Adipose tissue (tissue), 3 donors: ENCODE measurements around the gene MAPK7. TPM values are rescaled to one million over a fixed set of nuclear protein-coding genes. Genes with fewer than 3 reads are reported as not detected.

Experiments
- H3K27ac ChIP-seq: one replicate; pipeline ENCODE4 v1.5.1; 2013; ENCODE audit warnings: low read depth, low read length
- WGBS, 3 donors: extraction: QIAGEN DNeasy Blood & Tissue Kit; methylation state at CpG; one replicate each; pipeline ENCODE4 v1.1.7; 2013; 5-methylcytosine and 5-hydroxymethylcytosine counted together
- polyA plus RNA-seq, 3 donors: library from polyadenylated mRNA; stranded (reverse); fragments of 200-250 nt; gene quantifications; one replicate each; pipeline ENCODE4 v1.2.3, GENCODE V29; 2013
- donor health status: healthy with polysubstance abuse.
- donor health status: Bipolar disorder and iron deficiency.
- donor health status: healthy.

Gene MAPK7
- polyA plus RNA-seq, 3 donors = 4.7 to 21.5 (median 12.9) TPM

DNA sequence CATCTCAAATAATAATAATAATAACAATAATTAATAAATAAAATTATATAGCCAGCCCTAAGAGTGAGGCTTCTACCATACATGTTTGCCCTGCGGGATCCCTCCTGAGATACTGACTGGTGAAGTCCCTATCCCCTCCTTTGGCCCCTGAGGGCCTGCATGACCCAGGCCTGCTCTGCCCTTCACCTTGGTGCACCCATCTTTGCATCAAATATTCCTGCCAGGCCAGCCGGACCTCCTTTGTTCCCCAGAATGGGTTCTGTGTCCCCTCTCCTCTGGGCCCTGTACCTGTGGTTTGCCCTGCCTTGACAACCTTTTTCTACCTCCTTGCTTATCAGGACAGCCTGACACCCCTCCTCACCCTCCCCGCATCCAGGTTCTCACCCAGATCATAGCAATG, 30.8 kb downstream of the MAPK7 start:
- H3K27ac ChIP-seq = no peak overlapping the region
- 90 to 96% (median 96%) methylated on average over 3 of the region's 3 CpGs for WGBS, 3 donors

GRCh38 chr17:19409509-19409908, 31.2 kb downstream of the MAPK7 start:
- 79 to 86% (median 80%) methylated on average over 3 of the region's 3 CpGs for WGBS, 3 donors

DNA sequence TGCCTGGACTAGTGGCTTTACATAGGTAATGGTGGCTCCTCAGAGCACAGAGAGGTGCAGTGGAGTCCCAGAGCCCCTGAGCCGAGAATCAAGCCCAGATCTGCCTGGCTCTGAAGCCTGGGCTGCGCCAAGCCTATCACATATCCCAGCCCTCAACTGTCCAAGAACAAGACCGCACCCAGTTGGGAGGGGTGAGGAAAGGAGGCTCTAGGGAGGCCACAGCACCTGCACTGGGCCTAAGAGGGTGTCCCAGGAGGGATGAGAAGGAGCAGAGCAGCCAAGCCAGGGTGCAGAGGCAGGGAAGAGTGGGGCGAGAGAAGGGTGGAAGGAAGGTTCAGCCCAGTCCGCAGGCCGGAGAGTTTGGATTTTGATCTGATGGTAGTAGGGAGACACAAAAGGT, 31.8 kb downstream of the MAPK7 start:
- no peak overlapping the region for H3K27ac ChIP-seq
- 86 to 94% (median 93%) methylated on average over 6 of the region's 6 CpGs for WGBS, 3 donors

More at GRCh38 chr17:19409509-19409908, 31.2 kb downstream of the MAPK7 start:
- no peak overlapping the region for H3K27ac ChIP-seq

- WGBS, 3 donors = 25 to 34% (median 33%) methylated on average over 23 of the region's 23 CpGs
- no peak within 1 kb of the TSS for H3K27ac ChIP-seq
Observed at GRCh38 chr17:19410875-19411620, 32.8 kb downstream of the MAPK7 start, which contains the start of gene RNF112. Gene RNF112, plus strand, starts transcription at chr17:19411232. Its CDS starts 177 bp downstream, at chr17:19411409.

GRCh38 chr17:19411631-19412030, 33.3 kb downstream of the MAPK7 start:
- no peak overlapping the region for H3K27ac ChIP-seq
- 63 to 76% (median 66%) methylated on average over 8 to 9 of the region's 9 CpGs for WGBS, 3 donors

DNA sequence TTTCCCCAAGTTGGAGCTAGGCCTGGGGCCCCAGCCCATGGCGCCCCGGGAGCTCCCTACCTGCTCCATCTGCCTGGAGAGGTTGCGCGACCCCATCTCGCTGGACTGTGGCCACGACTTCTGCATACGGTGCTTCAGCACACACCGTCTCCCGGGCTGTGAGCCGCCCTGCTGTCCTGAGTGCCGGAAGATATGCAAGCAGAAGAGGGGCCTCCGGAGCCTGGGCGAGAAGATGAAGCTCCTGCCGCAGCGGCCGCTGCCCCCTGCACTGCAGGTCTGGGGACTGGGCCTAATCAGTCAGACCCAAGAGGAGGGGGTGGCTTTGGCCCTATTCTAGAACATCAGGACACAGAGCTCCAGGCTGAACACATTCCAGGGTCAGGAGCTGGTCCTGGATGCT, 34.2 kb downstream of the MAPK7 start:
- H3K27ac ChIP-seq = no peak overlapping the region
- WGBS, 3 donors = 81 to 95% (median 95%) methylated on average over 16 of the region's 16 CpGs

DNA sequence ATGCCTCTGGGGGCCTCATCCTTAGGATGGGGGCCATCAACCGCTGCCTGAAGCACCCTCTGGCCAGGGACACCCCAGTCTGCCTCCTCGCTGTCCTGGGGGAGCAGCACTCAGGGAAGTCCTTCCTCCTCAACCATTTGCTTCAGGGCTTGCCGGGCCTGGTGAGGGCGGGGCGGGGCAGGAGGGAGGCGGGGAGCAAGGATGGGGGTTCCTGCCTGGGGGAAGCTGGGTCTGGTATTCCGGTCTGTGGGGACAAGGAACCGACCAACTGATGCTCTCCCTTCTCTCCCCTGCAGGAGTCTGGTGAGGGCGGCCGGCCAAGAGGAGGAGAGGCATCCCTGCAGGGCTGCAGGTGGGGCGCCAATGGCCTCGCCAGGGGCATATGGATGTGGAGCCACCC, 34.7 kb downstream of the MAPK7 start:
- no peak overlapping the region for H3K27ac ChIP-seq
- 79 to 93% (median 90%) methylated on average over 12 of the region's 12 CpGs for WGBS, 3 donors

DNA sequence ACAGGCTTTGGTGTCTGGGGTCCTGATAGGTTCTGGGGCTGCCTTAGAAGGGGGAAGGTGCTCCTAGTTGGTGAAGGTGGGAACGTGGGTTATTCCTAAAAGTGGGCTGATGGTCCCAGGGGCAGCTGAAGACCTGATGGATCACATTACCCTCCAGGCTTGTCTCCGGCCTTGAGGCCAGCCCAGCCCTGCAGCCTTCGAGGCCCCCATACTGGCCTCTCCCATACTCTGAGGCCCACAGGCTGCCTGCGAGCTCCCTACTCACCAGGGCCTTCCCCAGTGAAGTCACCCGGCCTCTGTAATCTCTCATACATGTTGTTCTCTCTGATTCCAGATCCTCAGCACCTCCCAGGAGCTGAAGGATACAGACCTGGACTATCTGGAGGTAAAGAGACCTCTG, 35.5 kb downstream of the MAPK7 start:
- 74 to 81% (median 80%) methylated on average over 5 of the region's 5 CpGs for WGBS, 3 donors

GRCh38 chr17:19414396-19415280, 36.3 kb downstream of the MAPK7 start:
- 84 to 92% (median 91%) methylated on average over 26 to 28 of the region's 28 CpGs for WGBS, 3 donors
- H3K27ac ChIP-seq = no peak overlapping the region

More for the DNA sequence above, 35.5 kb downstream of the MAPK7 start:
- no peak overlapping the region for H3K27ac ChIP-seq

DNA sequence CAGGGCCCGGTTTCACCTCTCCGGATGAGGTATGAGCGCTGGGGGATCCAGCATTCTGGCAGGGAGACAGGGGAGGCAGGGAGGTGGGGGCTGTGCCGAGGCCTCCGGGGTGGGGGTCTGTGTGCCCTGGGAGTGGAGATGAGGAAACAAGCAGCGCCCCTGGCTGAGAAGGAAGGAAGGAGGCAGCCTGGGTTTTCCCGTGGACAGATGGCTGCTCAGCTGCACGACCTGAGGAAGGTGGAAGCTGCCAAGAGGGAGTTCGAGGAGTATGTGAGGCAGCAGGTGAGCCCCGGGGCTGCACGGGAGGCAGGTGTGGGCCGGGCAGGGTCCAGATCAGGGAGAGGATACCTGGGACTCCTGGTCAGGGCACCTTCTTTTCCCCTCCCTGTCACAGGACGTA, 37.0 kb downstream of the MAPK7 start:
- WGBS, 3 donors = 63 to 83% (median 72%) methylated on average over 12 to 13 of the region's 13 CpGs
- no peak overlapping the region for H3K27ac ChIP-seq

- WGBS, 3 donors = 83 to 96% (median 94%) methylated on average over 18 of the region's 18 CpGs
- no peak overlapping the region for H3K27ac ChIP-seq
Observed at GRCh38 chr17:19415806-19416775, 37.8 kb downstream of the MAPK7 start.

DNA sequence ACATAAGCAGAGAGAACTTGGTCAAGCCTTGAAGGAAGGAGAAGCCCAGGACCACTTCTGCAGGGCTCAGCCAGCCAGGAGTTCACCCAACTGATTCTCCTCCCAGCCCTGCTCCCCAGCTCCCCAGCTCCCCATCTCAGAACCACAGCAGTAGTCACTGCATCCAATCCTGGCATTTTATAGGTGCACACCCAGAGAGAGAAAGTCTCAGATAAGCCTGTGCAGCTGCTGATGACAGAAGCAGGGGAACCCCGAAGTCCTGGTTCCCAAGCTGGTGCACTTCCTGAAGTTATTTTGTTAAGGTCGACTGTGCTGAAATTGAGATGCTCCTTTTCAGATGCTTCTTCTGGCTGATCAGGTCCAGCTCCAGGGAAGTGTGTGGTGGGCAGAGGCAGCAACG, 39.3 kb downstream of the MAPK7 start:
- 52 to 63% (median 58%) methylated on average over 3 of the region's 3 CpGs for WGBS, 3 donors
- no peak overlapping the region for H3K27ac ChIP-seq

DNA sequence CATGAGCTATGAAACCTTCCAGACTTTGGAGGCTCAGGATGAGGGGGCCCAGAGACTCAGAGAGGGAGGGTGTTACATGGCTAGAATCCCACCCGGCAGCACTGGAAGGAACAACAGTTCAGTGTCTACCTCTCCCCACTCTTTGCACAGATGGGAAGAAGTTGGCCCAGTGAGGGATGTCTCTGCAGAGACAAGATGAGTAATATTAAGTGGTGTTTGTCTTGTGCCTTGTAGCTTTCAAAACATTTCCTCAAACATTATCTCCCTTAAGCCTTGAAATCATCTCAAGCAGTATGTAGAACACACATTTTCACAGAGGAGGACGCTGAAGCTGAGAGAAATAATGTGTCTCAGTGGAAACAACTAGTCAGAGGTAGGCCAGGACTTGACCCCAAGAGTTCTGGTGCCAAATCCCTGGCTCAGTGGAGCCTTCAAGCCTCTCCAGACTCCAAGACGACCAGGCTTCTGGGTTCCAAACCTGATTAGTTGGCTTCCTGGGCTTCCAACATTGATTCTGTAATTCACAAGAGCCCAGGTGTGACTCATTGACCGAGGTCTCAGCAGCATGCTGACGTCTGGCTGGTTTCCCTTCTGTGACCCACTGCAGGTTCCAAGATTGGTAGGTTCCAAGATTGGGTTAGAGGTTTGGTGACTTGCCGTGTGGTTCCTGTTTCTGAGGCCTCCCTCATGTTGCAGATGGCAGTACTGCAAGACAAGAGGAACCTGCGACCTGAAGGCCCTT, 40.1 kb downstream of the MAPK7 start:
- H3K27ac ChIP-seq = no peak overlapping the region
- WGBS, 3 donors = 51 to 65% (median 52%) methylated on average over 7 of the region's 7 CpGs

DNA sequence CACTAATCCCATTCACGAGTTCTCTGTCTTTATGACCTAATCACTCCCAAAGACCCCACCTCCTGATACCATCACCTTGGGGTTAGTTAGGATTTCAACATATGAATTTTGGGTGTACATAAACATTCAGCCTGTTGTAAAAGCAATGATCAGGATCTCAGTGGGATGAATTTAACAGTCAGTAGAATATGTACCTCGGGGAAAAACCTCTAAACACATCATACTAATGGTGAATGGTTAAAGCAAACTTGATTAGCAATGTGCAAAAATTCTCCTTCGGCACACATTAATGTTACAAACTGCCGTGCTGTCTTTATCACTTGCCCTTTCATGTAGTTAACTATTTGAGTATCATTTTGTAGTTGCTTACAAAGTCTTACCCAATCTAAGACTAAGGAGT, 42.9 kb downstream of the MAPK7 start:
- WGBS, 3 donors = 53 to 81% (median 75%) methylated on average over 4 of the region's 4 CpGs
- no peak overlapping the region for H3K27ac ChIP-seq

GRCh38 chr17:19421926-19422325, 43.6 kb downstream of the MAPK7 start:
- 82 to 87% (median 85%) methylated on average over 6 of the region's 6 CpGs for WGBS, 3 donors
- H3K27ac ChIP-seq = no peak overlapping the region

GRCh38 chr17:19424934-19425868, 46.9 kb downstream of the MAPK7 start:
- 56 to 64% (median 63%) methylated on average over 8 of the region's 8 CpGs for WGBS, 3 donors
- H3K27ac ChIP-seq = no peak overlapping the region

GRCh38 chr17:19426631-19427030, 48.3 kb downstream of the MAPK7 start:
- 94 to 97% (median 95%) methylated on average over 5 of the region's 5 CpGs for WGBS, 3 donors
- no peak overlapping the region for H3K27ac ChIP-seq
